Melanocyte of skin (primary cell): ENCODE measurements around the gene MALT1. TPM values are rescaled to one million over a fixed set of nuclear protein-coding genes. Genes with fewer than 3 reads are reported as not detected.

Experiments used
- total RNA-seq, 2 donors: library from RNA; depleted of rRNA; stranded (reverse); fragments of >200 nt; gene quantifications; 2 replicates each; pipeline ENCODE4 v1.2.3, GENCODE V29; 2012

The MALT1 gene
- 10 to 100 TPM; 13.4 to 23.6 TPM for total RNA-seq

GRCh38 chr18:58671111-58671631 lies at the start of gene MALT1:
Gene MALT1, plus strand, starts transcription at chr18:58671465. Its CDS starts 179 bp downstream, at chr18:58671644.

Other genes with a start within 250 kb of the MALT1 start
- gene ALPK2, start 42.4 kb upstream of the MALT1 start, total RNA-seq = under 1 TPM; under 0.01 TPM
- 10 to 100 TPM; 14.1 to 19.6 TPM for gene ZNF532, start 193.4 kb downstream of the MALT1 start, total RNA-seq